Activated CD8-positive, alpha-beta memory T cell treated with anti-CD3 and anti-CD28 coated beads for 24 hours (primary cell): Measurements from ENCODE around the gene MAP2K3.
"Not testable (repeated sequence)": the region's sequence is repeated elsewhere in the genome, so short reads cannot be mapped to it uniquely, and the experiment has no call there.

Source experiments
- DNase-seq: peaks from one replicate; pipeline ENCODE4 v3.0.0-alpha.2; 2020

Gene MAP2K3

DNA sequence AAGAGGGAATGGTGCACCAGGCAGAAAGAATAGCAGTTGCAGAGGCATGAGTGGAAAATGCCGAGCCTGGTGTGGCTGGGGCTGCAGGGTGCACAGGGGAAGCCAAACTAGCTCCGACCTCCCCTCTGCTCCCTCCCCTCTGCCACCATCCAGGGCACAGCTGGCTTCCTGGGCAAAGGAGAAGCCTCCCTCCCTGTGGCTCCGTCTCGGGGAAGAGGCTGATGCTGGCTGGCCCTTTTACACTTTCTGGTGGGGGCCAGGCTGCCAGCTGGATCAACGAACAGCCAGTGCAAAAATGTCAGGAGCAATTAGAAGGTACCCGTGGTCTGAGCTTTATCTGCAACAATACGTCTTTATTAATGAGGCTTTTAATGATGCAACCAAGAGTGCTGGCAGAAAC lies 54.5 kb downstream of the MAP2K3 start:
- DNase-seq, result no peak

GRCh38 chr17:21339571-21339970 lies 55.1 kb downstream of the MAP2K3 start:
- DNase-seq, result not testable (repeated sequence)

DNA sequence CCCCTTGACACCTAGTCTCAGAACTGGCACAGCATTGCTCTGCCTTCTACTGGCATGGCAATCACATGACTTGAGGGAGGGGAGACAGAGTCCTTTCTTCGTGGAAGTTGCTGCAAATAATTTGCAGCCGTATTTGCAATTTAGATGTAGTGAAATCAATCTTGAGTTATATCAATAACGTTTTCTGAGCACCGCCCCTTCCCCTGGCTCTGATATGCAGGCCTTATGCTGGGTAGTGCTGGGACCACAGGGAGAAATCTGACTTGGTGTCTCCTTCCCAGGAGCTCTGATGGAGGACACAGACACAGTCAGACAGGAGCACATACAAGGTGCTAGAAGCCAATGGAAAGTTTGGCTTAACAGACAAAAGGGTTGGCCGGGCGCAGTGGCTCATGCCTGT lies 55.9 kb downstream of the MAP2K3 start:
- DNase-seq, result not testable (repeated sequence)

DNA sequence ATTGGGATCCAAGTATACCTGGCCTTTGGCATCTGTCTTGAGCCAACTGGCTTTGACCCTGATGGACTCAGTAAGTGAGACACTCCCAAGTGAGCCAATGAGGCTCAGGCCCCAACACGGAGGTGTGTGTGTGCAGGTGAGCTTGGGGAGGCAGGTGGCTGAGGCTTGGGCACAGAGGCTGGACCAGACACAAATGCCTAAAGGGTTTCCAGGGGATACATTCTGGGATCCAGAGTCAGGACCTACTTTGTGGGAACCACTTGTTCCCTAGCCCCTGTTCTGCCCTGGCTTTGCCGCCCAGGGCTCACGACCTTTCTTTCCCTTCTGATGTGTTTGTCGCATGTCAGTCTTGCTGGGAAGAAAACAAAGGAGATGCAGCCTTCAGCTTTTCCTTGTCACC lies 56.8 kb downstream of the MAP2K3 start:
- DNase-seq, result not testable (repeated sequence)

DNA sequence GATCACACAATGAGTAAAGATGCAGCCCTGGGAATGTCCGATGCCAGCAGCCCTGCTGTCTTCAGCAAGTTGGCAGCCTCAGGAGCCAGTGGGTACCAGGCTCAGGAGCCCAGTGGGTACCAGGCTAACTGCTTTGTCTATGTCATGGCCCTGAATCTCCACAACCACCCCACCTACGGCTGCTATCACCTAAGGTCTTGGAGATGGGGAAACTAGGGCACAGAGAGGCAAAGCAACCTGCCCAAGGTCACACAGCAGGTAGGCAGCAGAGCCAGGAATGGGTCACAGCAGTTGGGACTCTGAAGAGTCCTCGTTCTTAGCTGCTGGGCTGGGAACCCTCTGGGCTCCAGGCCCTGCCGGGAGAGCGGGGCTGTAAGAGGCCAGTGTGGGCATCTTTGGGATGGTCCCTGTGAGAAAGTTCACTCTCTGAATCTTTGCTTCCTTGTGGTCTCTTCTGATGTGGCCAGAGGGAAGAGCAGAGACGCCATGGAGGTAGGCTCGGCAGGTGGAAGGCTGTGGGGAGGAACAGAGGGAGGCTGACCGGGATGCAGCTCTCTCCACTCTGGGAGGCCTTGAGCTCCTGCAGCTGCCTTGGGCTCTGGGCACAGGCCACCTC lies 57.5 kb downstream of the MAP2K3 start:
- DNase-seq, result not testable (repeated sequence)

DNA sequence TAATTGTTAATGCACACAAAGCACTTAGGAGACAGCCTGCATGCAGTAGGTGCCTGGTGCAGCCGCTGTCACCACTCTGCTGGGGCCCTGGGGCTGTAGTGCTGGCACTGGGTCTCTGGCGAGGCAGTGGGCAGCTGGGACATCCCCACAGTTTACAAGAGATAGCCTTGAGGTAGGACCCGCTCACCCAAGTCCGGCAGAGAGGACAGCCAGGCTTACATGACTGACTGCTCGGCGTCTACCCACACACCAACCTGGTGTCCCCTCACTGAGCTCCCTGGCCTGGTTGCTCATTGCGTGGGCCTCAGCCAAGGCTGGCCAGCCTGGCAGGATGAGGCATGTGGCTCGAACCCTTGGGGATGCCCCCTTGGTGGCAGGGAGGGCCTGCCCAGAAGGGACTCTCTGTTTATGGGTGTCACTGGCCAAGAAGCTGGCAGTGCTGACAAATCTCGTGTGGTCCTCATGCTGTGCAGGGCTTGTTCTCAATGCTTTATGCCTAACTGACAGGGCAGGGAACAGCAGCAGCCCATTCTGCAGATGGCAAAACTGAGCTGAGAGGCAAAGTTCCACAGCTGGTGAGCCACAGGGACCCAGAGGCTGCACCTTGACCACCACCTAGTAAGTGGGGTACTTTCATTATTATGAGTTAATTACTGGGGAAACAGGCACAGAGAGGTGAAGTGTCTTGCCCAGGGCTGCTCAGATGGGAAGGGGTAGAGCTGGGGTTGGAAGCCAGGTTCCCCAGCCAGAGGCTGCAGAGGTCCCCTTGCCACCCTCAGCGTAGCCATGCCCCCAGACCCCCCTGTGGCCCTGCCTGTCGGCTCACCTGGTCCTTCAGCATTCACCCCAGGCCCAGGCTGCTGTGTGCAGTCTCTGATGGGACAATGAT lies 58.8 kb downstream of the MAP2K3 start:
- not testable (repeated sequence) for DNase-seq

DNA sequence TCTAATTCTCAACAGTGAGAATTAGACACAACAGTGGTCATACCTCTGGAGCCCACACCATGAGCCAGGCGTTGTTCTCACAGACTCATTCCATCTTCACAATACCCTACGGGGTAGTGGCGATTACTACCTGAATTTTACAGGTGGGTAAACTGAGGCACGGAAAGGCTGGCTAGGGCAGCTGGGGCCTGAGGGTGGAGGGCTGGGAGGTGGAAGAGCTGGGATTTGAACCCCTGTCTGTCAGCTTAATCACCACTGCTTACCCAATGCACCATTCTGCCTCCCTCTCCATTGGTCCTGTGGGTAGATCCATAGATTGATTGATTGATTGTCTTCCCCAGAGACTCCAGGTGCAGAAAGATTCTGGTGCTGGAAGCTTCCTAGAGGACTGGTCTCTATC lies 60.3 kb downstream of the MAP2K3 start:
- not testable (repeated sequence) for DNase-seq

DNA sequence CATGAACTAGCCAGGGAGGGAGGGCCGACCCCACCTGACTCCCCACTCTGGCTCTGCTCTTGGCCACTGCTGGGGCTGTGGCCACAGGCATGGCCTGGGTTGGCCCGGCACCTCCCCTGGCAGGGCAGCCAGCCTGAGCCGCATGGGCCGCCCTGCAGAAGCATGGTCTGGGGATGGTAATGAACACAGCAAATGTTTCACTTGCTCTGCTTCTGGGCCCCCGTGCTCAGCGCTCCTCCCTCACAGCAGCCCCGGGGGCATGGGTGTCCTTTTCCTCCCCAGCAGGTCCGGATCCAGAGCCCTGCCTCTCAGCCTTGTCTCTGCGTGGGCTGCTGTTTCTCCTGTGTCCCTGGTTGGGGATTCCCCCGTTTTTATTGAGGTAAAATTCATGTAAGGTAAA lies 60.7 kb downstream of the MAP2K3 start:
- DNase-seq, result no peak

DNA sequence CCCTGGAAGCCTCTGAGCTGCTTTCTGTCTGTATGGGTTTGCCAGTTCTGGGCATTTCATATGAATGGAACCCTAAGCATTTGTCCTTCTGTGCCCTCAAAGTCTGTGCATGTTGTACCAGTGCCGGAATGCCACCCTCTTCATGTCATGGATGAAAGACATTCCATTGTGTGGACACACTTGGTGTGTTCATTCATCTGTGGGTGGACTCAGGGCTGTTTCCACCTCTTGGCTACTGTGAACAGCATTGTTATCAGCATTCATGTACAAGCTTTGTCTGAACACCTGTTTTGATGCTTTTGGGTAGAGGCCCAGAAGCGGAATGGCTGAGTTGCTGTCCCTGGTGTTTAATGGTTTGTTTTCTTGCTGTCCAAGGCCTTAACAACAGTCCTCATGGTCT lies 61.6 kb downstream of the MAP2K3 start:
- not testable (repeated sequence) for DNase-seq

GRCh38 chr17:21346651-21347250 lies 62.2 kb downstream of the MAP2K3 start:
- not testable (repeated sequence) for DNase-seq

- not testable (repeated sequence) for DNase-seq
Measured at GRCh38 chr17:21347660-21348059, 63.1 kb downstream of the MAP2K3 start.

DNA sequence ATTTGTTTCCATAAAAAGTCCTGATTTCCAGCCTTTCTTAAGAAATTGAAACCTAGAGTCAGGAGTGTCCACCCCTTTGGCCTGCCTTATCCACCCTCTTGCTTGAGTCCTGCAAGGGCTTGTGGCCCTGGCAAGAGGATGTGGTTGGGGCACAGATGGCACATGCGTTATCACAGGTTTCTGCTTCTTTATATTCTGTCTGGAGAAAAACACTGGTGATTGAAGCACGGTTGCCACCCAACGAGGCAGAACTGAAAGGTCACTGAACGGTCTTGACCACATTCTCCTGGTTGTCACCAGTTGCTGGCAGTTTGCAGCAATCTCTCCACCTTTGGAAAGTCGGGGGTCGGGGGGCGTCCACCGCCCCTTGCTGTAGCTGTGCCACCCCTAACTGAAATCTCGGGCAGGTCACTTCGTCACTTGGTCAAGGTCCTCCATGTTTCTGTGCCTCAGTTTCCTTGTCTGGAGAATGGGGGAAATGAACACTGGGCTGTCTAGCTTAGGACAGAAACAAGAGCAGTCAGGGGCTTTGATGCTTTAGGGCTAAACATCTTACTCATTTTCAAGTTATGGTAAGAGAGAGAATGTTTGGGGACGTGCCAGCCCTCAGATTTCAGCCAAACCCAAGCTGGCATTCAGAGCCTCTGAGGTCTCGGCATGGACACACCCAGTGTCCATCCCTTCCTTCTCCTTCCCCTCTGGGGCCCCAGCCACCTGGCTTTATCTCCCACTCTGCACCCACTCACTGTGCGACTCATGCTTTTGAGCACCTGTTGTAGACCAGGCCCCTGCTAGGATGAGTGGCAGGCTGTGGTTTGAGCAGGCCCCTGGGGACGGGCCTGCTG lies 63.8 kb downstream of the MAP2K3 start:
- not testable (repeated sequence) for DNase-seq

- not testable (repeated sequence) for DNase-seq
Measured at GRCh38 chr17:21348926-21349261, 64.4 kb downstream of the MAP2K3 start.

DNA sequence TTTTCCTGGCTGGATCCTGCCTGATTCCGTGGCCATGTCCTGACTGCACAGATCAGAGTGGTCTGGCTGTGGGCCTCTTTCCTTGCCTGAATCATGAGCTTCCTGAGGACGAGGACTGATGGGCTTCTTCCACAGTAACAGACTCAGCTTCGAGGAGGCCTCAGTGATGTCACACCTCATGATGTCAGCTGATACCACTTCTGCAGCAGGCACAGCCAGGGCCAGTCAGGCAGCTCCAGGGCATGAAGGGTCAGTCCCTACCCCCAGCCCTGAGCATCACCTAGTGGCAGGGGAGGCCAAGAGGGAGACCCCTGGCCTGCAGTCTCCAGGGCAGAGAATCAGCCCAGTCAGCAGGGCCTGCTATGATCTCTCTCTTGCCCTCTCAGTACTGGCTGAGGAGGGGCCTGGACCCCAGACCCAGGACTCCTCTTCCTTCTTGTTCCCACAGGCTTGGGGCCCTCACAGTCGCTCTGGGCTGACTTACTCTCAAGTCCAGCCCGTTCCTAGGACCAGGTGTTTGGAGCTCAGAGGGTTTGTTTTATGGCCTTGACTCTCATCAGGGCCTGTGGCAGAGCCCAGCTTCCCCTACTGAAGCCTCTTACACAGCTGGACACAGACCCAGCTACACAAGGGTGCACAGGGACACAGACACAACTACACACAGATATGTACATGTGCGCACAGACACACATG lies 65.0 kb downstream of the MAP2K3 start:
- not testable (repeated sequence) for DNase-seq

DNA sequence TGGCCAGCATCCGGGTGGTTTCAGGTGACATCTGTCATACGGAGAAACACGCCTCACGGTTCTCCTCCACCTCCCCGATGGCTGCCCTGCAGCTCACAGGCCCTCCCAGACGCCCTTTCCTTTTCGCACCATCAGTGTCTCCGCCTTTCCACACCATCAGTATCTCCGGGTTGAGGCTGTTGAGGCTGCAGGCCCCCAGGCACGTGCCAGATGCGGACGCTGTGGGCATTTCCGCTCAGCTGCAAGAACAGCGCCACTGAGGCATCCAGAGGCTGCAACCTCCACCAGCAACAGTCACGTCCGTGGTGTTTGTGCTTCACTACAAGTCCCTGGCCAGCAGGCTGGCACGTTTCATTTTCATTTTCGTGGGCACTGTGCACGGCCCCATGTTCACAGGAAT lies 66.0 kb downstream of the MAP2K3 start:
- DNase-seq, result not testable (repeated sequence)

GRCh38 chr17:21351366-21352065 lies 67.0 kb downstream of the MAP2K3 start:
- DNase-seq, result no peak

GRCh38 chr17:21352221-21352980 lies 67.9 kb downstream of the MAP2K3 start:
- no peak for DNase-seq

DNA sequence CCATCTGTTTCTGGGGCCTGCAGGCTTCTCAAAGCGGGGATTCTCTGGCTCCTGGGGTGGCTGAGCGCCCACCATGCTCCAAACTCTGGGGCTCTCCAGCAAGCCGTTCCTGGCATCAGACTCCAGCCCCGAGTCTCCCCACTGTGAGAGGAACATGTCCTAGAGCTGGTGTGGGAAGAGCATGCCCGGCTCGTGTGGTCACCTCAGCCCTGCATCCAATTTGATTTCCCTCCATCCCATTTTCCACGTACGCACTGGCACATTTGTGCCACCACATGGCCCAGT lies 68.4 kb downstream of the MAP2K3 start:
- DNase-seq, result no peak

- no peak for DNase-seq
Measured at GRCh38 chr17:21353326-21354010, 69.0 kb downstream of the MAP2K3 start.

DNA sequence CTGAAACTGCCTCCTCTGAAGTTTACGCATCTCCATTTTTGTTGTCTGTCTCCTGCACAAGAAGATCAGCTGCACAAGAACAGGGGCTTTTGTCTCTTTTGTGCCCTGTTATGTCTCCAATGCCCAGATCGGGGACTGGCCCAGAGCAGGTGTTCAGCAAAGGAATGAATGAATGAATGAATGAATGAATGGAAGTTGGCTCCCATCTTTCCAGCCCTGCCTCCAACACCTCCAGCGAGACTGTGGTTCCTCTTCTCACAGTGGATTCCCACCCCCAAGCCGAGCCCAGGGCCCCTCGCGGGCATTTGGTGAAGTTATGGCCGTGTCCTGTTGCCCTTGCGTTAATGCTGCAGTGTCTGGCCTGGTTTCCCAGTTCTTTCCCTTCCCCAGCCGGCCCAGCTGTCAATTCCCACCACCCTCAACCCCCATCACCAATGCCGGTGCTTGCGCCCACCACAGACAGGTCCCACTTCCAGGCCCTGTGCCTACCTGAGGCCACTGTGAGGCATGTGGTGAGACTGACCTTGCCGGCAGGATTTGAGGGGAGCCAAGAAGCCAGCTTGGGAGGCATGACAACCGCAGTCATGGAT lies 70.4 kb downstream of the MAP2K3 start:
- DNase-seq, result no peak
